Kasumi-1 (cell line): ENCODE measurements around the gene LRRC1.
"Not testable (repeated sequence)": the region's sequence is repeated elsewhere in the genome, so short reads cannot be mapped to it uniquely, and the experiment has no call there.

Source experiments
- DNase-seq, 2 experiments: peaks; one replicate each; lab custom pipeline; 2025; lab: John Stamatoyannopoulos, UW

LRRC1 gene

DNA sequence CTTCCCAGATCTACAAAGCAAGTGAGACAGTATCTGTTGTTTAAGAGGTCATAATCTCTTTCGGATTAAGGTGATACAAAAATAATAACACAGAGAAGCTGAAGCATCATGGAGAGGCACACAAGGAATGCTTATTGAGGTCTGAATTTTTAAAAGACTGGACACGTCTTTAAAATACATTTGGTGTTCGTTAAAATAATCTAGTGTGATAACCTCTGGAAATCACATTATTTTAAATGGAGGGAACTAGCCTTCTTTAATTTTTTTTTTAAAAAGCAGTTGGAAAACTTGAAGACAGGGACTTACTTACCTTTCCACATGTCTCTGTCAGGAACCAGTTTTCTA, 1.9 kb upstream of the LRRC1 start:
- DNase-seq = peak in 1 of 2 experiments; percentile 10

DNA sequence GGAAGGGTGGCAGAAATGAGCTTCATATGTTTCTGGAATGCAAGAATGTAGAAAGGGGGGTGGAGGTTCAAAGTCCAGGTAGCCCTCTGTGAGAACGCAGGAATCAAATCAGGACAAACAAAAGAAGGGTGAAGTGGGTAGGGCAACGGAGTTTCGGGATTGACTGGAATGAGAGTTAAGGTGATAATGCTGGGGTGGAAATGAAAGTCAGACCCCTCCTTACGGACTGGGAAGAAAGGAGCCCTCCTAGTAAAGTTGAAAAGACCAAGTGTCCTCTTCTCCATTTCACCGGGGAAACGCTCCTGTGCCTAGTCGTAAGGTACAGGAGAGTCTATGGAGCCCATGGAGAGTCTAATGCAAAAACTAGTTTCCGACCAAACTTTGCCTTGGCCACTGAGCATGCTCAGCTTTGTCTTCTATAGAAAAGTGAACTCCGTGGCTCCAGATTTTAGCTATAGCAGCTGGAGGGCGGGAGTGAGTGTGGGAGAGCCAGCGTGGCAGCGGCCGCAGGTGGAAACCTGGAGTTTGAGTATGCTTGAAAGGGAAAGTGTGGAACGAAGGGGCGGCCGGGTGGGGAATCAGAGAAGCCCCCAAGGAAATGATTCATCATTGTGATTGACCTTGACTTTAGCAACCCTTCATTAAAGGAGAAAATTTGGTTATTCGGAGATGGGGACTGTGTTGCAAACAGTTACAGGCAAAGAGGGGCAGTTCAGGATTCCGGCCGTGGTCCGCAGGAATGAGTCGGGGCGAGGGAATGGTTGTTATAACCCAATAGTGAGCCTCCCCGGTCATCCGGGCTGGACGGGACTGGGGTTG, 1.3 kb upstream of the LRRC1 start:
- peak; percentile 90 to 94 for DNase-seq

DNA sequence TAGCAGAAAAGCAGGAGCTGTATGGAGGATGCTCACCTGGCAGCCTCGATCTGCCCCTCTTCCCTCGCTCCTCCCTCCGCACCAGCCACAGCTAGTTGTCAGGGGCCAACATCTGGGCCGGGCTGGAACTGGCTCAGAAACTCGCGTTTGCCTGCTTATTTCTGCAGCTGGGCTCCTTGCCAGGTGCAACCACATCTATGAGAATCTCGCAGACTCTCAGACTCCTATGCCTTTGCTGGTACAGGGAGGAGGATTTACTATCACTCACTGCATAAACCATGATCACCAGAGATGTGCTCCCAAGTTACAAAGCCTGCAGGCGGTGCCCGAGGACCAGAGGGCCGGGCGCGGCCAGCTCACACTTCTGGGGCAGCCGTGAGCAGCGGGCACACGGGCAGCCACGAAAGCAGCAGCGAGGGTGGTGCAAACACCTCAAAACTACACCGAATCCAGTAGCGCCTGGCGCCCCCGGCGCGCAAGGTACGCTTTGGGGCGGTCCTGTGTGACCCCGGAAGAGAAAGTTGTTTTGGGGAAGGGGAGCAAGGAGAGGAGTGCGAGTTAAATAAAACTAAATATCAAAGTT, 577 bp upstream of the LRRC1 start:
- peak; percentile 78 to 80 for DNase-seq

DNA sequence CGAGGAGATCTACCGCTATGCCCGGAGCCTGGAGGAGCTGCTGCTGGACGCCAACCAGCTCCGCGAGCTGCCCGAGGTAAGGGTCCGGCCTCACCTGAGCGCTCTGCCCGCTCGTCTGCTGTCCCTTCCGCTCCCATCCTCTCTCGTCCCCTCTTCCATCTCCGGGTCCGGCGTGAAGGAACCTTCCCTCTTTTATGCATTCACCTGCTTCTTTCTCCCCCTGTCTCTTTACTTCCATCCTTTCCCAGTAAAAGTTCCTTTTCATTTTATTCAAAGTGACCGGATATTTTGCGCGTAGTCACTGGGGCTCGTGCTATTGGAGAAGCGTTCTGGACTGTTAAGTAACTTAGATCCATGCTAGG, 516 bp downstream of the LRRC1 start:
- peak in 1 of 2 experiments; percentile 11 for DNase-seq

DNA sequence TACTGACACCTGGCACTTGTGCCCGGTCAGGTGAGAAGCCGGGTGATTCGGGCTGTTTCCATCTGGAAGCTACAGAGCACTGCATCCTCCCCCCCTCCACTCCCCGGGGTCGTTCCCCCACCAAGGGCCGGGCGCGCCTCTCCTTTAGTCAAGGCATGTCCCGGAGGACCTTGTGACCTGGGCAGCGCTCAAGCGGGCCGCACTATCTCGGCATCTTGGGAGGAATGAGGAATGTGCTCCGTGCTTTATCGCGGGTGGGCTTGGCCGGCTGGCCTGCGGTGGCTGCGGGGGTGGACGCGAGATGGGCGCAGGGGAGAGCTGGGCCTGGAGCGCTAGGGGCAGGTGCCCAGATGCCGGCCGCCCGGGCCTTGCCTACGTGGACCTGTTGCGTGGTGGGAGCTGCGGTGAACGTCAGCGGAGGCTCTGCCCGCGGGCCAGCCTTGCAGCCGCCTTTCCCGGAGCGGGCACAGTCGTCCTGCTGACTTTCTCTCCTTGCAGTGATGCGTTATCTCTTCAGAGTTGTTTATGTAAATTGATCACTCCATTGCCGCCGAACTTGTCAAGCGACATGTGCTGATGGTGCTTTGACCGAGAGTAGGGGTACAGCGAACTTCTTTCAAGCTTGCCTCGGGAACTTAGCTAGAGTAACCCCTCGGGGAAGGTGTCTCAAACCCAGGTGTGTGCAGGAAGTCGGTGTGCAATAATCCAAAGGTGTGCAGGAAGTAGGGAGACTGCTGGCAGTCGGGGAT, 1.1 kb downstream of the LRRC1 start:
- DNase-seq = no peak

DNA sequence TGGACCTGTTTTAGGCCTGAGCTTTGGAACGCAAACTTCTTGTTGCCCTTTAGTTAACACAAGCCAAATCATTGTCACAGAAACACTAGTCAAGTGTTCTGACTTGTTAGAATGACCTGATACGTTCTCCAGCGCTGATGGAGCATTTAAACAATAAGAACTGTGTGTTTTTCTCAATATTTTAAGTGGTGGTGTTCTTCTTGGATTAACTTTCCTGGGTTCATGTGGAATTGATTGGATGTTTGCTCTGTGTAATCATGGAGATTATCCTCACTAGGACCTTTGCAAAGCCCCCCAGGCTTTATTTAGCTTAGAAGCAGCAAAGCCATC, 1.6 kb downstream of the LRRC1 start:
- no peak for DNase-seq

DNA sequence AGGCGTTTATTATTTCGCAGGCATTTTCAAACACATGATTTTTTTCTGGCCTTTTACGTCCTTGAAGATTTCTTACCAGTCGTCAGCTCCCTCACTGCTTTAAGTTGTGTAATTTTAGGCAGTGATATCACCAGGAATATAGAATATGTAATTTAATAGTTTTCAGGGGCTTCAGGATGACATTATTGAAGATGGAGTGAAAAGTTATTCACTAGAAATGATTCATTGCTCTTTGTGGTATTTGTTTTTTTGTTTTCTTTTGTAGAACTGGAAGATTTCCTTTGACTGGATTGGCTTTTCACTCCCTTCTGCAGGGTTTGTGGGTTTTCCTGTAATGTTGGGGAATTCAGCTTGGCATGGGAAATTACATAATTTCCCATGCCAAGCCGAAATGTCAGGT, 2.0 kb downstream of the LRRC1 start:
- no peak for DNase-seq

DNA sequence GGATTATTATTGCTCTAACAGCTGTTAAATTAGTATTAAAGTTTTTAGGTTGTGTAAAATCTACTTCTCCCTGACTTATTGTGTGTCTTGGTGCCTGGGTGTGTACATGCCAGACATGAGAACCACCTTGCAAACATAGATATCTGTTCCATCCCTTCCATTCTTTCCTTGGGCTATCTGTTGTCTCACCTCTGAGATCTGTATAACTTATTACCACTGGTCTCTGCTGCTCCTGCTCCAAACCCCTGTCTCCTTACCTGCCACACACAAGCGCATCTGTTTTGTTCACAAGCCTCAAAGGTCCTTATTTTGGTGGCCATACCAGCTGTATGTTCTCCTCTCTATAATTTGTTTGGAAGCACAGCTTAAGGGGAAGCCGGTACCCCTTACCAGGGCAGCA, 2.5 kb downstream of the LRRC1 start:
- no peak for DNase-seq

DNA sequence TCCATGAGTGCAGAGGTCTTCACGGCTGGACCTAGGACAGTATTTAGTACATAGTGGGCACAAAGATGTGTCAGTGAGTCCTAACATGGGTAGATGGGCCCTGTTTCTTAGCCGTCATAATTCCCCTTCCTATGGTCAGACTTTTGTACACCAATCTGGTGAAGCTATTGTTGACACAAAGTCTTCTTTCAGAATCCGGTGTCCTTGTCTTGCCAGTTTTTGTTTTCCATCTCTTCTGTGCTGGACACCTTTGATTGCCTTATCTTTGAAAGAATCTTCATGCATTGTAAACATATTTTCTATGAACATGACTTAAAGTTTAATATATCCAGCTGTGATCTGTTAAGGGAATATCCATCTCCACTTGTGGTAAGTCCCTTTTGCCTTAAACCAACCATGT, 4.5 kb downstream of the LRRC1 start:
- DNase-seq = no peak

DNA sequence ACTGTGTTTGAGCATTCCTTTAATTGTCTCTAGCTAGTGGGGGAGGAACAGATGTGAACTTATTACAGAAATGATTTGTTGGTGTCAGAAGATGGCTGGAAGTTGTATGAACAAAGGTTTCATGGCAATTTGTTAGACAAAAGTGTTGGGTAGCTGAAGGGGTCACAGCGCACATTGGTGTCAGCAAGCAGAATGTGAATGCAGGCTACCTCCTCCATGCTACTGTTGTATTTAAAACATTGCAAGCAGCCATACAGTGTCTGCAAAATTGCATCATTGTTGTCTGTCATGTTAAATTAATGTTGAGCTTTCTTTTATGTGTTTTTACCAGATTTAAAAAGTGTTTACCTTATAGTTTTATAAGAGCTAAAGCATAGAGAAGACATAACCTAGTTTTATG, 6.2 kb downstream of the LRRC1 start:
- DNase-seq = no peak

DNA sequence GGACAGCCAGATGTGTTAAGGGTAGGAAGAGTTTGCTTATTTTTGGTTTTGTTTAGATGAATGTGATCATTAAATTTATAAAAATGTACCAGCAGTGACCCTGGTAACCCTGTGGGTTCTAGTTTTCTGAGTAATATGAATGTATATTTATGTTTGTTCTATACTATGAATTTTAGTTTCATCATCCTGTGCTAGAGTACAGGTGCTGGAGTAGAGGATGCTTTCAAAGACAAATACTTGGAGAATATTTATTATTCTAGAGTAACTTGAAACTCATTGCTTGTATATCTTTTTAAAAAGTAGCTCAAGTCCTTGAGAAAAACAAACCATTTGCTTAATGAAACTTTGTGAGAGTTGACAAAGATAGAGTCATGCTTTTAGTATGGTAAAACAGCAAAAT, 7.8 kb downstream of the LRRC1 start:
- no peak for DNase-seq

DNA sequence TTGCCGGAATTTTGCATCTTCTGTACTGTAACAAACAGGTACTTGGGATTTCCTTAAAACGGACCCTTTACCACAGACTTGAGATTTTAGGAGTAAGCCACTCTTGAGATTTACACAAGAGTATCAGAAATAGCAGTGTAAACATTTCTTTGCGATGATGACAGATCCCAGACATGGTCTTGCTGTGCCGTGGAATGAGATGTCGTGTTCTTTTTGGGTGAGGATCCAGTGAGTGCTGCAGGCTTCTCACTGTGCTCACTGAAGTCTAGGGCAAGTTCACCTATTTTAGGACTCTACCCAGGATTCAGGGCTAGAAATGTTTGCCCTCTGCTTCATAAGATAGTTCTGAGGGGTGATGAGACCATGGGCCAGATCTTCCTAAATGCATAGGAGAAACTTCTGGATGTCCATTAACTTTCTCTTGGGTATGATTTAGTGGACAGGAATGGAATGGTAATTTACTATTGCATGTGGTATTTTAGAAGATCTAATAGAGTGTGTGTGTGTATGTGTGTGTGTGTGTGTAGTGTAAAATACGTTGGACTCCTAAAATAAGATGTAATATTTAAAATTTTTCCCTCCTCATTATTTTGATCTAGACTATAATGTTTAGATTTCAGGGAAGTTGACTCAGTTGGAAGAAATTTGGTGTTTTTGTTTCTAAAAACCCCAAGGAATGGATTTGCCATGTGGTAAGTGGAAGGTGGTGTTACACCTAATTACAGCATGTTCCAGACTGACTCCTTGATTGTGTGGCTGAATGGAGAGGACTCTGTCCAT, 8.5 kb downstream of the LRRC1 start:
- no peak for DNase-seq

DNA sequence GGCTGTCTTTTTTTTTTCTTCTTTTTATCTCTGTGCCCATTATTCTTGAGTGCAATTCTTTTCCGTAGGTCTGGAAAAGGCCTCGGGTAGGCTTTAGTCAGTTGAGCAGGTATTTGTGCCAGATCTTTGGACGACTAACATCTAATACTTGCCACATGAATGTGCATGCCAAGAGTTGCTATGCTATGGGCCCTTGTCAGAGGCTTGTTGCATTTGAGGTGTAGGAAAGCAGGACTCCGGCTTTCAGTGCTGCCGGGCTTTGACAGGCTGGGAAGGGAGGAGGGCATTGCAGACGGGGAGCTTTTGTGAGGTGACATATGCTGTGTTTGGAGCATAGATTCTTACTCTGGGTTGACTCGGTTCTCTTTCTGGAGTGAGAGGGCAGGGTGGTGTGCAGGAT, 10.2 kb downstream of the LRRC1 start:
- no peak for DNase-seq

DNA sequence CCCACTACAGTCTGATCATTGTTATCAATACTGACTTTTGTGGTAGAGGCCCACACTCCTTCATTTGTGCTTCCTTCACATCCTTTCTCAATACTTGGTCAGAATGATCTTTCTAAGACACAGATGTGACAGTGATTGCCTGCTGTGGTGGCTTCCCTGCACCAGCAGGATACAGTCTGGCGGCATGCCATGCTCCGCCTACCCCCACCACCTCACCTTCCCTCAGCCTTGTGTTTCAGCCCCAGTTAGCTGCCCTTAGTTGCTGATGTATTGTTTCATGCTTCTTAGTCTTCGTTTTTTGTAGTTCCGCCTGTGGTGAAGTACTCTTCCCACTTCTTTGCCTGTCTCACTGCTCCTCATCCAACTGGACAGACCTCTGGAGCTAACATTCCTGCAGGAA, 10.9 kb downstream of the LRRC1 start:
- DNase-seq = no peak

DNA sequence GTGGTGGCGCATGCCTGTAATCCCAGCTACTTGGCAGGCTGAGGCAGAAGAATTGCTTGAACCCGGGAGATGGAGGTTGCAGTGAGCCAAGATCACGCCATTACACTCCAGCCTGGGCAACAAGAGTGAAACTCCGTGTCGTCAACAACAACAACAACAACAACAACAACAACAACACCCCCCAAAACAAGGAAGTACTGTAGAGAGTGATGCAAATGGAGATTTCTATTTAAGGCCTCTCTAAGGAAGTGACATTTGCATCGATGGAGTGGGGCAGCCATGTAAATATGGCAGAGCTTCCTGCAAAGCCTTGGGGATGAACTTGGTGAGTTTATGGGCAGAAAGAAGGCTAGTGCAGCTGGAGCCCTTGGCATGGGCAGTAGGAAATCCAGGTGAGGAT, 12.8 kb downstream of the LRRC1 start:
- not testable (repeated sequence) for DNase-seq

DNA sequence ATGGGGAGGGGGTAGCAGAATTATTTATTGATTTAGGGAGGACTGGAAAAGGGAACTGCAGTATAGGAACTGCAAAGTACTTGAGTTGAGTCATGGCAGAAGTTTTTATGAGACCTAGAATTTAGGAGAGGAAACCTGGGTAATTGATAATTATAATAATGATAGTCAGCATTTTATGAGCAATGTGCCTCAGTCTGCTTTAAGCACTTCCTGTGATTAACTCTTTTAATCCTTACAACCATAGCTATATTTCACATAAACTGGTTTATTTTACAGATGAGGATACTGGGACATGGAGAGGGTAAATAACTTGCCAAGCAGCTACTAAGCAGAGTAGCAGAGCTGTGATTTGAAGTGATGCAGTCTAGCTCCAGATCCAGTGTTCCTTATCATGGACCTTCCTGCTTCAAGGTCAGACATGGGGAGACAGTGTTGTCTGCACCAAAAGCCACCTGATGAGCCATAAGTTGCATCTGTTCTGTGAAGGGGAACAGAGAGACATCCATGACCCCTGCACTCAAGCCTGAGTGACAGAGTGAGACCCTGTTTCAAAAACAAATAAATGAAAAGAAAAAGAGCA, 13.6 kb downstream of the LRRC1 start:
- no peak for DNase-seq

DNA sequence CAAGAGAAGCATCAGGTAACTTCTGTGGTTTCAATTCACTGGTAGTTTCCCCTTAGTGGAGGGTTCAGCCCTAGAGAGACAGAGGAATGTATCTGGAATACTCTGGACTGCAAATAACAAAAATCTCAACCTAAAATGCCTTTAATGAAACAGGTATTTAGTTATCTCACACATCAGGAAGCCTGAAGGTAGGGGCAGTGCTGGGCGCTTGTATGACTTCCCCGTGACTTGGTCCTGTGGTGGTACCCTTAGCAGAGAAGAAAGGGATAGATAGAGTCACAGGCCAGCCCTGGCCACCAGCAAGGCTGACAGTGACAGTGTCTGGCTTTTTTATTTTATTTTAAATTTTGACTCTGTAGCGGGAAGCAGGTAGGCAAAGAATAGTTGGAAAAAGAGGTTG, 14.9 kb downstream of the LRRC1 start:
- DNase-seq = no peak

DNA sequence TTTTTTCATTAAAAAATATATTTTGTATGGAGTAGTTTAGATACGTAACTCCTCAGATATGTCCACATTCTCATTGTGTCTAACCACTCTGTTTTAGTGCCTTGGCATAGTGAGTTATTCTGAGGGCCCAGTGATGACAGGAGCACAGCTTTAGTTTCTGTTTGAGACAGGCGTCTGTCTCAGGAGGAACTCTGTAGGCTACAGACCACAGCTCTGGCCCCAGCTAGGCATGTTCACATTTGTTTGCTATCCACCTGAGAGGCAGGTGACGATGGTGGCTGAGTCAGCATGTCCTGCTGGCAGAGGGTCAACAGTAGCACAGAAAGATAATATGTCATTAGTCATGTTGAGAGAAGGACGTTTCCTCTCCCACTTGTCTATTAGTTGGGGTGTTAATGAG, 16.3 kb downstream of the LRRC1 start:
- no peak for DNase-seq

DNA sequence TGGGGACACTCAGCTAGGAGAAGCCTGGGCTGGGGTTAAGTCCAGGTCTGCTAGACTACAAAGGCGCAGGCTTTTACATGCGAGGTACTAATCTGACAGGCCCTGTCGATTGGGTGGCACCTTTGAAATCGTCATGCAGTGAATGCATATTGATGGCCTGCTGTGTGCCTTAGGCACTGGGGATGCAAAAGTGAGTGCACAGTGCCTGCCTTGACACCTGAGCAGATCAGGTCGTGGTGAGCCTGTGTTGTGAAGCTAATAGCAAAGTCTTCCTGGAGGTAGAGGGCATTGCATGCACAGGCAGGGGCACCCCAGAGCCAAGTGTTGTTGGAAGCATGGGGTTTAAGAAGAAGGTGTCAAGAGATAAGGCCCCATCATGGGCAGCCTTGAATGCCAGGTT, 16.9 kb downstream of the LRRC1 start:
- no peak for DNase-seq

DNA sequence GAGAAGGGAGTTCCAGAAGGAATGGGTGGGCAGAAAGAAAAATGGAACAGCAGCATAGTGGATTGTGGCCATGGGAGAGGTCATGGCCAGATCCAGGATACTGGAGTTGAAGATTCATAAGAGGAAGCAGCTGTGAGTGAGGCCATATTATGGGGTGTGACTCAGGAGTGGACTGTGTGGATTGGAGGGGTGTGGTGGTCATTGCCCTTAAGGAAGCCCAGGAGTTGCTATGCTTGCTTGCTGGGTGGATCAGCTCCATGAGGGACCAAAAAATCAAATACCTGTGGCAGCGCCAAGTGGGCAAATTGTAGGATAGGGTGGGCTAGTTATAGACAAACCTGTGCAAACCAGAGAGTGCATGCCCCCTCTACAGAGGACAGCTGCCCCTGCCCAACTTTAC, 18.3 kb downstream of the LRRC1 start:
- DNase-seq = no peak

DNA sequence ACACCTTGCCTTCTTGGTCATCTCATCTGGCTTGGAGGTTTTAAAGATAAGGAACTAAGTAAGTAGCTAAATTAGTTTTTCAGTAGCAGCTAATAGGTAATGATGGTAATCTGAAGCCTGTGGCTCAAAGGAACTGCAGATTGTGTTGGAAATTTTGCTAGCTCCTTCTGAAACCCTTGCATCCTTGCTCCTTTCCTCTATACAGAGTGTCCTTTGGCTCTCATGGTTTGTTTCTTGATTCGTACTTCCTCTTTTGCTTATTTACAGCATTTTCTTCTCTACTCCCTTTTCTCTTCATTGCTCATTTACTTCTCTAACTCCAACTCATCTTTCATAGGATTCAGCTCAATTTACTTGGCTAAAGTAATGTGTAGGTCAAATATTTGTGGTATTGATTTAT, 19.0 kb downstream of the LRRC1 start:
- DNase-seq = peak; percentile 56 to 67

DNA sequence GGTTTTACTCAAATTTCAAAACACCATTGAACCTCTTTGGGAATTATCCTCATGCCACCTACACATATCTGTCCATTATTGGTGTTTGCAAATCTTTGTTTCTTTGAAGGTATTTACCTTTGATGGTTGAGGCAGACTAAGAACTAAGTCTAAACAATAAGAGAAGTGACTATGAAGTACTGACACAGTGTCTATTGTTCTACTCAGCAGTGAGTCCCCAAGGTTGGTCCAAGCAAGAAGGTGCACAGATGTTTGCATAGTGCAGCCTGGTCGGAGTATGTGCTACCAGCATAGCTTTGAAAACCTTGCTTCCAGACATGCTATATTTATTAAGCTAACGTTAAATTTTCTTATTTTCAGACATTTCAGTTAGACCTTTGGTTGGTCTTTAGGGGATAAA, 19.5 kb downstream of the LRRC1 start:
- DNase-seq = no peak
